ENCODE measurements around the gene ASB4.
"Not testable (repeated sequence)": the region's sequence is repeated elsewhere in the genome, so short reads cannot be mapped to it uniquely, and the experiment has no call there.

Gene ASB4

GRCh38 chr7:95501261-95501832 is 15.6 kb downstream of the ASB4 start:
- peak; percentile 25 for DNase-seq (ENCODE audit: low spot score)

DNA sequence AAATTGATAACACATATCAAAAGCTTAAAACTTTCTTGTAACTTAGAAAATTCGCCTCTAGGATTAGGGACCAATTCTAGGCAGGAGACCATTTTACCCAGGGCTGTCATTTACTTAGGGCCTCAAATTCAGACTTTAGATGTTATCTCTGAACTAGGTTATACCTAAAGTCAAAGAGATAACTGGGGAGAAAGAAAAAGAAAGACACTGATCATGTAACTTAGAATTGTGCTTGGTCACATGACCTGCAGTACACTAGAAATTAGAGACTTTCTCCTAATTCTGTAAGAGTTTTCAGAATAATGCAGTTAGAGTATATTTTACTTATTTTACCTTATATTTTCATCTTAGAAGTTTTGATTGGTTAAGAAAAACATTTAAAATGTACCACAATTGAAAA is 16.7 kb downstream of the ASB4 start:
- no peak for DNase-seq (ENCODE audit: low spot score)
- no peak for TF ChIP-seq CTCF (IDR thresholded peaks at IDR 0.05; ENCODE audit: extremely low read depth, missing control alignments)

More at GRCh38 chr7:95501261-95501832, 15.6 kb downstream of the ASB4 start:
- TF ChIP-seq CTCF (IDR thresholded peaks at IDR 0.05; ENCODE audit: extremely low read depth, missing control alignments), result no peak

DNA sequence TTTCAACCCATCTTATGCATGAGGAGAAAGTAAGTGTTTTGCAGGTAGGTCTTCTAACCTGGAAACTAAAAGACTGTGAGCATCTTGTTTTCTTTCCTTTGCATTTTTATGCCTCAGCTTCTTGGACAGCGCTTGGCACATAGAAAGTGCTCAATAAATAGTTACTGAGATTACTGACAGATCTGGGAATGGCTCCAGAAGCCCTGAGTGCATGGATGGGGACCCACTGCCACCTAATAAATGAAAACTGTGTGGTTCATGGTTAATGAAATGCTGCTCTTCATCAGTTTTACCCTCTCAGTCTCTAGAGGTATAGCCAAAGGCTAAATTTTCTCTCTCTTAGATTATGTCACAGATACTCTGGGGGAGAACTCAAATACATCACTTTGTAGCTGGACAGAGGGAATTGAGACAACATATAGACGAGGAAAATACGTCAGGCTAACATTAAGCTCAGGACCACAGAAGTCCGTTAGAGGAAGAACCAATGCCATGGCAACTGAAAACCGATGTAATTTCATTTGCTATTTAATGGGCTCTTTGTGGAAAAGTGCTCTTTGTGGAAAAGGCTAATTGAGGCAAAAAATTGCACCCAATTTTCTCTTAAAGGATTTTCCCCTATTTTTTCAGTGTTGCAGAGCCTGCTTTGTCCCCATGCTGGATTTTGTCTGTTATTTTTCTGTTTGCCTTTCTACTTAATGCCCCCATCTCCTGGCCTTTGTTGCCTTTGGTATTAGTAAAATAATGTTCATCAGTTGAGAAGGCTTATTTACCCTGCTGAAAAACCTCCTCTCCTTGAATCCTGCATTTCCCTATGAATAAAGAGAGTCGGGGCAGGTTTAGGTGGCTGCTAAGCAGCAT is 17.8 kb downstream of the ASB4 start:
- TF ChIP-seq CTCF (IDR thresholded peaks at IDR 0.05; ENCODE audit: extremely low read depth, missing control alignments), result no peak
- no peak for DNase-seq (ENCODE audit: low spot score)

GRCh38 chr7:95504132-95504588 is 18.4 kb downstream of the ASB4 start:
- DNase-seq (ENCODE audit: low spot score), result not testable (repeated sequence)

- TF ChIP-seq CTCF (IDR thresholded peaks at IDR 0.05; ENCODE audit: extremely low read depth, missing control alignments), result no peak
- no peak for DNase-seq (ENCODE audit: low spot score)
Observed at GRCh38 chr7:95508780-95509179, 23.0 kb downstream of the ASB4 start.

- no peak for TF ChIP-seq CTCF (IDR thresholded peaks at IDR 0.05; ENCODE audit: extremely low read depth, missing control alignments)
- peak; percentile 38 for DNase-seq (ENCODE audit: low spot score)
Observed at GRCh38 chr7:95509199-95509598, 23.5 kb downstream of the ASB4 start.

- peak; percentile 72 for TF ChIP-seq CTCF (IDR thresholded peaks at IDR 0.05; ENCODE audit: extremely low read depth, missing control alignments)
Observed at GRCh38 chr7:95511716-95512260, 26.0 kb downstream of the ASB4 start.

More at GRCh38 chr7:95511716-95512260, 26.0 kb downstream of the ASB4 start:
- DNase-seq (ENCODE audit: low spot score), result peak; percentile 50
